GM21381 (cell line): ENCODE measurements around the gene CLPTM1.
A peak's percentile ranks its signal among the peaks of the same experiment; 100 is the strongest.
"Not testable (repeated sequence)": the region's sequence is repeated elsewhere in the genome, so short reads cannot be mapped to it uniquely, and the experiment has no call there.

Experiments used
- ATAC-seq: cut with Tn5 transposase; IDR thresholded peaks from one replicate; pipeline ENCODE4 v1.9.1; 2021; ENCODE audit warnings: mild to moderate bottlenecking, moderate library complexity; ENCODE audit not compliant: unreplicated experiment

Gene CLPTM1

GRCh38 chr19:44973982-44974735 is 19.0 kb downstream of the CLPTM1 start:
- ATAC-seq, result no peak

- no peak for ATAC-seq
Measured at GRCh38 chr19:44974857-44975256, 19.7 kb downstream of the CLPTM1 start.

GRCh38 chr19:44975444-44975843 is 20.3 kb downstream of the CLPTM1 start:
- ATAC-seq, result no peak

- ATAC-seq, result no peak
Measured at GRCh38 chr19:44984005-44984404, 28.8 kb downstream of the CLPTM1 start.

GRCh38 chr19:44985445-44985844 is 30.3 kb downstream of the CLPTM1 start:
- ATAC-seq, result no peak

- ATAC-seq, result no peak
Measured at GRCh38 chr19:44986389-44986788, 31.2 kb downstream of the CLPTM1 start.

- ATAC-seq, result no peak
Measured at GRCh38 chr19:44987148-44987675, 32.0 kb downstream of the CLPTM1 start.

- no peak for ATAC-seq
Measured at GRCh38 chr19:44988273-44988672, 33.1 kb downstream of the CLPTM1 start.

GRCh38 chr19:44988896-44989556 is 33.8 kb downstream of the CLPTM1 start:
- ATAC-seq, result no peak

- no peak for ATAC-seq
Measured at GRCh38 chr19:44990459-44990858, 35.3 kb downstream of the CLPTM1 start.

- no peak for ATAC-seq
Measured at GRCh38 chr19:44990966-44991365, 35.8 kb downstream of the CLPTM1 start.

- ATAC-seq, result no peak
Measured at GRCh38 chr19:44992336-44993163, 37.4 kb downstream of the CLPTM1 start.

- no peak for ATAC-seq
Measured at GRCh38 chr19:44993526-44993925, 38.3 kb downstream of the CLPTM1 start.

- ATAC-seq, result no peak
Measured at GRCh38 chr19:44993926-44994537, 38.9 kb downstream of the CLPTM1 start.

- no peak for ATAC-seq
Measured at GRCh38 chr19:44998025-44998424, 42.8 kb downstream of the CLPTM1 start.

- ATAC-seq, result not testable (repeated sequence)
Measured at GRCh38 chr19:44999131-44999925, 44.1 kb downstream of the CLPTM1 start.

GRCh38 chr19:45000665-45001064 is 45.5 kb downstream of the CLPTM1 start:
- ATAC-seq, result not testable (repeated sequence)

GRCh38 chr19:45001087-45001739 is 46.0 kb downstream of the CLPTM1 start, which contains the start of gene RELB:
Gene RELB (plus strand): TSS chr19:45001464. CDS start chr19:45001580, 116 bp downstream.
- ATAC-seq, result peak; percentile 54

- no peak for ATAC-seq
Measured at GRCh38 chr19:45003485-45003884, 48.3 kb downstream of the CLPTM1 start.
